Fibroblast of villous mesenchyme (primary cell): Measurements from ENCODE around the gene TYMP. TPM values are rescaled to one million over a fixed set of nuclear protein-coding genes. Genes with fewer than 3 reads are reported as not detected.

ENCODE experiments used
- DNase-seq: peaks from one replicate; pipeline ENCODE4 v3.0.0-alpha.2; 2010; ENCODE audit warnings: low read depth
- H3K4me3 ChIP-seq: 2 replicates; pipeline ENCODE4 v1.5.1; 2011; ENCODE audit warnings: low read depth, mild to moderate bottlenecking, low read length
- CTCF ChIP-seq: IDR thresholded peaks from 2 replicates; pipeline ENCODE4 v1.5.1; 2012; ENCODE audit warnings: low read depth, mild to moderate bottlenecking, low read length; ENCODE audit not compliant: insufficient read depth
- total RNA-seq: library from RNA; depleted of rRNA; stranded (reverse); fragments of >200 nt; gene quantifications from 2 replicates; pipeline ENCODE4 v1.2.3, GENCODE V29; 2012

TYMP gene
- total RNA-seq, 1 donor, result 16.0 TPM

- no peak for DNase-seq
- no peak for TF ChIP-seq CTCF
- no peak overlapping the region for H3K4me3 ChIP-seq
Measured at GRCh38 chr22:50479721-50480120, 50.1 kb downstream of the TYMP start.

GRCh38 chr22:50477923-50478322, 51.9 kb downstream of the TYMP start:
- no peak for DNase-seq
- no peak for TF ChIP-seq CTCF
- H3K4me3 ChIP-seq, result no peak overlapping the region

GRCh38 chr22:50476868-50477267, 52.9 kb downstream of the TYMP start:
- no peak overlapping the region for H3K4me3 ChIP-seq
- no peak for DNase-seq
- no peak for TF ChIP-seq CTCF

Other genes with a start within 250 kb of the TYMP start
- gene PLXNB2, start 222.4 kb downstream of the TYMP start, total RNA-seq, result 148 and 168 TPM in 2 replicates
- gene DENND6B, start 203.0 kb downstream of the TYMP start, total RNA-seq, result 2.3 and 2.6 TPM in 2 replicates
- 54.0 and 62.2 TPM in 2 replicates for gene PPP6R2, start 186.7 kb downstream of the TYMP start, total RNA-seq
- gene SBF1, start 55.0 kb downstream of the TYMP start, total RNA-seq, result 75.1 and 82.8 TPM in 2 replicates
- gene ADM2, start 48.5 kb downstream of the TYMP start, total RNA-seq, result 2.6 and 5.8 TPM in 2 replicates
- 0.32 TPM in 1 of 2 replicates, not detected in the other for gene MIOX, start 43.2 kb downstream of the TYMP start, total RNA-seq
- gene LMF2, start 22.3 kb downstream of the TYMP start, total RNA-seq, result 50.1 and 52.5 TPM in 2 replicates
- gene NCAPH2, start 21.8 kb downstream of the TYMP start, total RNA-seq, result 27.2 and 35.4 TPM in 2 replicates
- 2.6 TPM in 2 replicates for gene SCO2, start 4.4 kb downstream of the TYMP start, total RNA-seq
- gene KLHDC7B, start 15.9 kb upstream of the TYMP start, total RNA-seq, result 0.32 TPM in 1 of 2 replicates, not detected in the other
- not detected in 2 replicates for gene SYCE3, start 32.9 kb upstream of the TYMP start, total RNA-seq
- 3.2 and 3.9 TPM in 2 replicates for gene CPT1B, start 48.4 kb upstream of the TYMP start, total RNA-seq
- gene CHKB, start 52.8 kb upstream of the TYMP start, total RNA-seq, result 18.1 and 24.5 TPM in 2 replicates
- 0.32 and 0.43 TPM in 2 replicates for gene MAPK8IP2, start 70.8 kb upstream of the TYMP start, total RNA-seq
- 9.9 and 19.0 TPM in 2 replicates for gene ARSA, start 98.1 kb upstream of the TYMP start, total RNA-seq
- 0.64 and 0.86 TPM in 2 replicates for gene SHANK3, start 142.8 kb upstream of the TYMP start, total RNA-seq
- gene ACR, start 208.2 kb upstream of the TYMP start, total RNA-seq, result not detected in 2 replicates